Measurements from ENCODE around the gene SKIC8.

SKIC8 gene

GRCh38 chr15:78291052-78291451, 8.4 kb downstream of the SKIC8 start:
- DNase-seq, result no peak

GRCh38 chr15:78290222-78290621, 9.2 kb downstream of the SKIC8 start:
- no peak for DNase-seq

GRCh38 chr15:78284758-78285157, 14.7 kb downstream of the SKIC8 start:
- DNase-seq, result no peak

GRCh38 chr15:78282324-78282723, 17.1 kb downstream of the SKIC8 start:
- no peak for DNase-seq

- no peak for DNase-seq
Measured at GRCh38 chr15:78280319-78281072, 18.9 kb downstream of the SKIC8 start.

GRCh38 chr15:78276064-78276943, 23.1 kb downstream of the SKIC8 start:
- DNase-seq, result no peak

GRCh38 chr15:78274994-78275393, 24.4 kb downstream of the SKIC8 start:
- no peak for DNase-seq

GRCh38 chr15:78272776-78273175, 26.6 kb downstream of the SKIC8 start:
- DNase-seq, result no peak

GRCh38 chr15:78272316-78272715, 27.1 kb downstream of the SKIC8 start:
- no peak for DNase-seq

GRCh38 chr15:78266806-78267205, 32.6 kb downstream of the SKIC8 start:
- DNase-seq, result no peak

GRCh38 chr15:78266229-78266628, 33.2 kb downstream of the SKIC8 start:
- DNase-seq, result no peak

- DNase-seq, result no peak
Measured at GRCh38 chr15:78265752-78266224, 33.6 kb downstream of the SKIC8 start.

- no peak for DNase-seq
Measured at GRCh38 chr15:78265137-78265460, 34.3 kb downstream of the SKIC8 start.

GRCh38 chr15:78264304-78265136, 34.9 kb downstream of the SKIC8 start, which contains the start of gene DNAJA4:
DNAJA4 (plus strand) TSS chr15:78264562; CDS start chr15:78264764, 202 bp downstream.
- DNase-seq, result peak; percentile 84

- DNase-seq, result no peak
Measured at GRCh38 chr15:78263907-78264303, 35.5 kb downstream of the SKIC8 start.

GRCh38 chr15:78263351-78263781, 36.0 kb downstream of the SKIC8 start:
- no peak for DNase-seq

- no peak for DNase-seq
Measured at GRCh38 chr15:78261062-78261461, 38.3 kb downstream of the SKIC8 start.

- DNase-seq, result no peak
Measured at GRCh38 chr15:78260489-78260888, 38.9 kb downstream of the SKIC8 start.

- no peak for DNase-seq
Measured at GRCh38 chr15:78259232-78259631, 40.2 kb downstream of the SKIC8 start.

- DNase-seq, result no peak
Measured at GRCh38 chr15:78257681-78258080, 41.7 kb downstream of the SKIC8 start.

- DNase-seq, result no peak
Measured at GRCh38 chr15:78256044-78256437, 43.4 kb downstream of the SKIC8 start.

GRCh38 chr15:78255421-78256043, 43.9 kb downstream of the SKIC8 start:
- no peak for DNase-seq

- DNase-seq, result no peak
Measured at GRCh38 chr15:78251136-78251535, 48.3 kb downstream of the SKIC8 start.

Data from eye (tissue), 1 donor.